DND-41 (cell line): ENCODE data around the gene TOMM70.
"Not testable (repeated sequence)": the region's sequence is repeated elsewhere in the genome, so short reads cannot be mapped to it uniquely, and the experiment has no call there.

Experiments used
- CTCF ChIP-seq: IDR thresholded peaks from 2 replicates; pipeline ENCODE4 v1.5.1; 2012; ENCODE audit warnings: borderline replicate concordance, low read length, moderate library complexity, mild to moderate bottlenecking; ENCODE audit not compliant: poor library complexity, severe bottlenecking; ENCODE audit errors: extremely low read depth
- EZH2 ChIP-seq: IDR thresholded peaks from 3 replicates; pipeline ENCODE4 v1.6.1; 2012; ENCODE audit warnings: borderline replicate concordance, low read depth, mild to moderate bottlenecking, moderate library complexity, low read length, inconsistent platforms; ENCODE audit not compliant: severe bottlenecking

- TF ChIP-seq CTCF, EZH2: not testable (repeated sequence)
Measured at GRCh38 chr3:100327377-100327776, 73.5 kb downstream of the TOMM70 start.
